Measurements from ENCODE around the gene ZBTB7A.
"Not testable (repeated sequence)": the region's sequence is repeated elsewhere in the genome, so short reads cannot be mapped to it uniquely, and the experiment has no call there.

Gene ZBTB7A

GRCh38 chr19:3998667-3999412, 67.9 kb downstream of the ZBTB7A start:
- DNase-seq = not testable (repeated sequence)

GRCh38 chr19:3995607-3996006, 71.1 kb downstream of the ZBTB7A start:
- DNase-seq = no peak

Measured in anterior cingulate cortex (tissue), 58 donors.